Activated naive CD8-positive, alpha-beta T cell (primary cell): ENCODE results near the gene RBP2.

ENCODE experiments used
- H3K27ac Mint-ChIP-seq: one replicate; pipeline ENCODE4 v1.8.0; 2021; ENCODE audit warnings: mixed read lengths
- H3K27me3 Mint-ChIP-seq: one replicate; pipeline ENCODE4 v1.8.0; 2021; ENCODE audit warnings: mixed read lengths
- H3K36me3 Mint-ChIP-seq: one replicate; pipeline ENCODE4 v1.8.0; 2021; ENCODE audit warnings: mixed read lengths
- H3K4me1 Mint-ChIP-seq: one replicate; pipeline ENCODE4 v1.8.0; 2021; ENCODE audit warnings: low read depth, mixed read lengths
- H3K4me3 Mint-ChIP-seq: one replicate; pipeline ENCODE4 v1.8.0; 2021; ENCODE audit warnings: mild to moderate bottlenecking, mixed read lengths
- H3K9me3 Mint-ChIP-seq: one replicate; pipeline ENCODE4 v1.8.0; 2021; ENCODE audit warnings: low read depth, mixed read lengths

Gene RBP2

GRCh38 chr3:139505829-139506386 is 29.6 kb upstream of the RBP2 start:
- Mint-ChIP-seq H3K9me3 (no peaks in the 10 kb centered on the region), H3K4me3 (no peak overlapping the region), H3K27ac (no peak overlapping the region), H3K4me1 (no peaks in the 10 kb centered on the region), H3K27me3 (peaks cover 3% of the 10 kb centered on the region), H3K36me3 (no peaks in the 10 kb centered on the region)

GRCh38 chr3:139499536-139499935 is 23.2 kb upstream of the RBP2 start:
- H3K9me3 Mint-ChIP-seq: peaks cover 8% of the 10 kb centered on the region
- no peak overlapping the region for H3K4me3 Mint-ChIP-seq
- H3K4me1 Mint-ChIP-seq: no peaks in the 10 kb centered on the region
- H3K27me3 Mint-ChIP-seq: peaks cover 3% of the 10 kb centered on the region
- no peak overlapping the region for H3K27ac Mint-ChIP-seq
- peaks cover 16% of the 10 kb centered on the region for H3K36me3 Mint-ChIP-seq

GRCh38 chr3:139493826-139494385 is 17.6 kb upstream of the RBP2 start:
- peaks cover 26% of the 10 kb centered on the region for H3K9me3 Mint-ChIP-seq
- H3K27ac Mint-ChIP-seq: no peak overlapping the region
- H3K4me3 Mint-ChIP-seq: no peak overlapping the region
- no peaks in the 10 kb centered on the region for H3K4me1 Mint-ChIP-seq
- peaks cover 2% of the 10 kb centered on the region for H3K27me3 Mint-ChIP-seq
- H3K36me3 Mint-ChIP-seq: peaks cover 31% of the 10 kb centered on the region

DNA sequence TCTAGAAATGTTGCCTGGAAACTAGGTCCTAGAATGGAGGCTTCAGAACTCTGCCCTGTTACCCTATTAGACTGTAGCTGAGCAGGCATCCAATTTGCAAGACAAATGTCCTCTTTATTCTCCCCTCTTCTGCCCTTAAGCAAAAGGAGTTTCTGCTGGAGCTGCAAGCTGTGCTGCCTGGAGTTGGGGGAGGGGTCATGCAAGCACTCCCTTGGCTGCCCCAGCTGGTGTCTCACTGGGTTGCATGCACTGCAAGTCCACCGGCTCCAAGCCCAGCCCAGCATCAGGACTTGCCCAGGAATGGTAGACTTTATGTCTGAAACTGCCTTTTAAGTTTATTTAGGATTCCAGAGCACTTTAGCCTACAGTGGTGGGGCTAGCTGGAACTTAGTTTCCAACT is 15.7 kb upstream of the RBP2 start:
- H3K4me3 Mint-ChIP-seq: no peak overlapping the region
- H3K27ac Mint-ChIP-seq: no peak overlapping the region
- peaks cover 2% of the 10 kb centered on the region for H3K27me3 Mint-ChIP-seq
- H3K36me3 Mint-ChIP-seq: peaks cover 34% of the 10 kb centered on the region
- peaks cover 42% of the 10 kb centered on the region for H3K9me3 Mint-ChIP-seq
- H3K4me1 Mint-ChIP-seq: no peaks in the 10 kb centered on the region

GRCh38 chr3:139491027-139491700 is 14.8 kb upstream of the RBP2 start:
- peaks cover 39% of the 10 kb centered on the region for H3K9me3 Mint-ChIP-seq
- no peak overlapping the region for H3K4me3 Mint-ChIP-seq
- no peaks in the 10 kb centered on the region for H3K4me1 Mint-ChIP-seq
- H3K36me3 Mint-ChIP-seq: peaks cover 29% of the 10 kb centered on the region
- H3K27me3 Mint-ChIP-seq: peaks cover 2% of the 10 kb centered on the region
- H3K27ac Mint-ChIP-seq: no peak overlapping the region

- no peaks in the 10 kb centered on the region for H3K36me3 Mint-ChIP-seq
- H3K9me3 Mint-ChIP-seq: no peaks in the 10 kb centered on the region
- H3K4me3 Mint-ChIP-seq: no peak overlapping the region
- no peaks in the 10 kb centered on the region for H3K4me1 Mint-ChIP-seq
- no peak overlapping the region for H3K27ac Mint-ChIP-seq
- H3K27me3 Mint-ChIP-seq: no peaks in the 10 kb centered on the region
These were observed 5.9 kb upstream of the RBP2 start for GRCh38 chr3:139482206-139482605.

DNA sequence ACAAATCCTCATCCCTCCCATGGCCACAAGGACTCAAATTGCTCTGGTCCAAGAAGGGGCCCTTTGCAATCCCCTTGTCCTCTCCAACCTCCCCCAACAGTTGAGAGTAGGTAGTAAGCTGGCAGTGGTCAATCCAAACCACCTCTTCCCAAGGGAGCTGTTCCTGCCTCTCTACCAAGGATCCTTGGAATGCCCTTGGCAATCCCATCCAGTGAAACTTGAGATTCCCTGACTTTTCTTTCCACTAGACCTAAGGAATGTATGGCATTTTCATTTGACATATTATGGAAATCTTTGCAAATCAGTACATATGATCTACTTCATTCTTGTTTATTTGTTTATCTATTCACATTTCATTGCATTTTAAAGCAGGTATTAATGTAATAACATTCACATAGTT is 4.8 kb upstream of the RBP2 start:
- no peaks in the 10 kb centered on the region for H3K36me3 Mint-ChIP-seq
- H3K9me3 Mint-ChIP-seq: no peaks in the 10 kb centered on the region
- no peaks in the 10 kb centered on the region for H3K4me1 Mint-ChIP-seq
- no peak overlapping the region for H3K27ac Mint-ChIP-seq
- no peaks in the 10 kb centered on the region for H3K27me3 Mint-ChIP-seq
- H3K4me3 Mint-ChIP-seq: no peak overlapping the region

GRCh38 chr3:139480585-139480984 is 4.3 kb upstream of the RBP2 start:
- Mint-ChIP-seq H3K9me3 (no peaks in the 10 kb centered on the region), H3K4me1 (no peaks in the 10 kb centered on the region), H3K4me3 (no peak overlapping the region), H3K27me3 (no peaks in the 10 kb centered on the region), H3K36me3 (no peaks in the 10 kb centered on the region), H3K27ac (no peak overlapping the region)

DNA sequence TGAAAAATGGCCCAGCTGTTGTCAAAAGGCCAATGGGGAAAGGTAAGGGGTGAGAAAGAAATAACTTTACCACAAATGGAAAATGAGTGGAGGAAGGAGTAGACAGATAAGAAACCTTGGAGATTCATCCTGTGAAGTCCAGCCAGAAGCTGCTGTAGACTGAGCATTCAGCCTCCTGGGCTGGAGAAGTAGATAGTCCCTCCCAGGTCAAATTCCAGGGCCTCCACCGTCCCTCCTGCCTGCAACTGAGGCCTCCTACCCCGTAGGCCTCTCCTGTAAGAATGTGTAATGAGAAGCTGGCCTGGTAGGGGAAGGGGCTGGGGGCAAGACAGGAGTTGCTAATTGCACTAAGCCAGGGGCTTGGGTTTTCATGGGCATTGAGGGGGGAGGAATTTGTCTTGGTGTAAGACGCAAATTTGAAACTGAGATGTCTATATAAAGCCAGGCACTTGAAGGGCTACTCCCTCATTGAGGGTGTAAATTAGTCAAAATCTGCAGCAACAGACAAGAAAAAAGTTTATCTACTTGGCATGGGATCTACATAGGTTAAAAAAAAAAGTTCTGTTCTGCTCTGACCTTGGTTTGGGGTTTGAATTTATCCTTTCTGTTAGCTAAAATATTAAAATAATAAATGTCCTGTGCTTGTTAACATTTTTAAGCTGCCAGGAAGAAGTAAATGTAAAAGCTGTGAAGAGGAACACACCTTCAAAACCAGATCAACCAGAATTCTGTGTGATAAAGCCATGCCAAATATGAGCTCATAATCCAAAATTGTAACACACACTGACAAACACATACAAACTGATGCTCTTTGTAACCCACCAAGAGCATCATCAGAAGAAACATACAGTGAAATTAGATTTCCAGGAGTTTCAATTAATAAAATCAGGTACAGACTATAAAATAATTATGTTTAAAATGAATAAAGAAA is 1.7 kb upstream of the RBP2 start:
- no peaks in the 10 kb centered on the region for H3K27me3 Mint-ChIP-seq

GRCh38 chr3:139473155-139473771 is 3.1 kb downstream of the RBP2 start:
- Mint-ChIP-seq H3K9me3 (no peaks in the 10 kb centered on the region), H3K36me3 (no peaks in the 10 kb centered on the region), H3K4me3 (no peak overlapping the region), H3K27me3 (no peaks in the 10 kb centered on the region), H3K27ac (no peak overlapping the region), H3K4me1 (no peaks in the 10 kb centered on the region)

More for the DNA sequence above, 1.7 kb upstream of the RBP2 start:
- no peak overlapping the region for H3K4me3 Mint-ChIP-seq
- no peaks in the 10 kb centered on the region for H3K4me1 Mint-ChIP-seq
- H3K9me3 Mint-ChIP-seq: no peaks in the 10 kb centered on the region
- H3K36me3 Mint-ChIP-seq: no peaks in the 10 kb centered on the region
- H3K27ac Mint-ChIP-seq: no peak overlapping the region

DNA sequence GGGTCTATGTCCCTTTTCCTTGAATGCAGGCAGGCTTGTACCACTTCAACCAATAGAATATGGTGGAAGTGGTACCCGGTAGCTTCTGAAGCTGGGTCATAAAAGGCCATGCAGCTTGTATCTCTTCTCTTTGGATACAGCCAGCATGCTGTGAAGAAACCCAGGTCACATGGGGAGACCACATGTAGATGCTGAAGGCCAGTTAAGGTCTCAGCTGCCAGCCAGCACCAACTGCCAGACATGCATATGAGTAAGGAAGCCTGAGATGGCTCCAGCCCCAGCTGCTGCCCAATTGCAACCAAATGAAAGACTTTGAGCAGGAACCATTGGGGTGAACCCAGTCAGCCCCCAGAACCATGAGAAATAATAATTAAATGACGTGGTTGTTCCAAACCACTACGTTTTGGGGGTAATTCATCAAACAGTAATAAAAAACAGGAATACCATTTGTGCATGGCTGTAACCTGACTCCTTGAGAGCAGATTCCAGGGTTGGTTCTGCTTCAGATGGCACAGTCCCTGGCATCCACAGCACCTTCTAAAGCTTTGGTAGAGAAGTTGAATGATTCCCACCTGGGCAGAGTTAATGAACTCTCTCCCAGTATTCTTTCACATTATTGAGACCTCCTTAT is 3.8 kb downstream of the RBP2 start:
- H3K36me3 Mint-ChIP-seq: no peaks in the 10 kb centered on the region
- no peaks in the 10 kb centered on the region for H3K27me3 Mint-ChIP-seq
- H3K9me3 Mint-ChIP-seq: no peaks in the 10 kb centered on the region
- no peak overlapping the region for H3K4me3 Mint-ChIP-seq
- no peaks in the 10 kb centered on the region for H3K4me1 Mint-ChIP-seq
- H3K27ac Mint-ChIP-seq: no peak overlapping the region

- Mint-ChIP-seq H3K36me3 (no peaks in the 10 kb centered on the region), H3K9me3 (no peaks in the 10 kb centered on the region), H3K4me3 (no peak overlapping the region), H3K4me1 (no peaks in the 10 kb centered on the region), H3K27me3 (no peaks in the 10 kb centered on the region), H3K27ac (no peak overlapping the region)
These were observed 6.1 kb downstream of the RBP2 start for GRCh38 chr3:139470199-139470598.

- no peaks in the 10 kb centered on the region for H3K4me1 Mint-ChIP-seq
- H3K36me3 Mint-ChIP-seq: no peaks in the 10 kb centered on the region
- H3K27ac Mint-ChIP-seq: no peak overlapping the region
- H3K27me3 Mint-ChIP-seq: no peaks in the 10 kb centered on the region
- no peak overlapping the region for H3K4me3 Mint-ChIP-seq
- H3K9me3 Mint-ChIP-seq: no peaks in the 10 kb centered on the region
These were observed 7.9 kb downstream of the RBP2 start for GRCh38 chr3:139468399-139468798.

DNA sequence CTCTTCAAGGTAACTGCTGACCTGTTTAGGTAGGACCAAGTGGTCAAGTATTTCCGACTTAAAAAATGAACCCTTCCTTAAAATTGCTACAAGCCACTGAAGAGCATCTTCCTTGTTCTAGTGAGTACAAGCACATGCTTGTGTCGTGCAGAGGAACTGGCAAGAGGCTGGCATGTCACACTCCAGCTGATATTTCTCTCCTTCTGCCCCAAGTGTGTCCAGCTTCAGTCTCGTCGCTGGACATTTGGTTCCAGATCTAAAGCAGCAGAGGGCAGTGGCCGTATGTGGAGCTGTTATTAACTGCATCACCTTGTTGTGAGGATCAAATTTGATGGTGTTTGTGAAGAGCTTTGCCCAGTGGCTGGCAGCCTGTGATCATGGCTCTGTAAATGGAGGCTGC is 10.0 kb downstream of the RBP2 start:
- no peaks in the 10 kb centered on the region for H3K9me3 Mint-ChIP-seq
- H3K4me1 Mint-ChIP-seq: no peaks in the 10 kb centered on the region
- H3K36me3 Mint-ChIP-seq: no peaks in the 10 kb centered on the region
- no peaks in the 10 kb centered on the region for H3K27me3 Mint-ChIP-seq
- H3K27ac Mint-ChIP-seq: no peak overlapping the region
- no peak overlapping the region for H3K4me3 Mint-ChIP-seq
